H9 (cell line): ENCODE data around the gene MALT1. TPM values are rescaled to one million over a fixed set of nuclear protein-coding genes. Genes with fewer than 3 reads are reported as not detected.

Source experiments
- DNase-seq: peaks from one replicate; pipeline ENCODE4 v3.0.0-alpha.2; 2017
- H2AFZ ChIP-seq: one replicate; pipeline ENCODE4 v1.6.1; 2013; ENCODE audit warnings: mild to moderate bottlenecking, low read length, control low read depth, moderate library complexity
- H2AK5ac ChIP-seq: 2 replicates; pipeline ENCODE4 v1.6.1; 2013; ENCODE audit warnings: low read length, control low read depth, mixed read lengths; ENCODE audit not compliant: insufficient read length
- H2BK120ac ChIP-seq: one replicate; pipeline ENCODE4 v1.6.1; 2013; ENCODE audit warnings: low read depth, mild to moderate bottlenecking, low read length, control low read depth, inconsistent platforms; ENCODE audit not compliant: poor library complexity, severe bottlenecking
- H2BK12ac ChIP-seq: 2 replicates; pipeline ENCODE4 v1.6.1; 2013; ENCODE audit warnings: low read length, control low read depth, mixed read lengths, low read depth; ENCODE audit not compliant: insufficient read length
- H2BK15ac ChIP-seq: 2 replicates; pipeline ENCODE4 v1.6.1; 2013; ENCODE audit warnings: low read depth, low read length, control low read depth
- H2BK20ac ChIP-seq: one replicate; pipeline ENCODE4 v1.6.1; 2013; ENCODE audit warnings: low read depth, mild to moderate bottlenecking, low read length, control low read depth, inconsistent platforms; ENCODE audit not compliant: poor library complexity, severe bottlenecking
- H2BK5ac ChIP-seq: 2 replicates; pipeline ENCODE4 v1.6.1; 2013; ENCODE audit warnings: low read length, control low read depth, mixed read lengths; ENCODE audit not compliant: insufficient read length
- H3K14ac ChIP-seq: 2 replicates; pipeline ENCODE4 v1.6.1; 2013; ENCODE audit warnings: low read length, control low read depth; ENCODE audit not compliant: insufficient read depth
- H3K18ac ChIP-seq: 2 replicates; pipeline ENCODE4 v1.6.1; 2013; ENCODE audit warnings: low read depth, mild to moderate bottlenecking, mixed read lengths, low read length, control low read depth; ENCODE audit not compliant: insufficient read length
- H3K23ac ChIP-seq: 2 replicates; pipeline ENCODE4 v1.6.1; 2013; ENCODE audit warnings: low read length, control low read depth, mixed read lengths, low read depth; ENCODE audit not compliant: insufficient read length
- H3K23me2 ChIP-seq: 2 replicates; pipeline ENCODE4 v1.6.1; 2013; ENCODE audit warnings: low read depth, mild to moderate bottlenecking, mixed read lengths, low read length, control low read depth; ENCODE audit not compliant: insufficient read length, poor library complexity, severe bottlenecking
- H3K27ac ChIP-seq: 2 replicates; pipeline ENCODE4 v1.5.1; 2013; ENCODE audit warnings: low read length, control low read depth, mixed read lengths, low read depth; ENCODE audit not compliant: insufficient read length
- H3K27me3 ChIP-seq: 2 replicates; pipeline ENCODE4 v1.6.1; 2013; ENCODE audit warnings: low read length, control low read depth, inconsistent platforms; ENCODE audit not compliant: insufficient read depth
- H3K4ac ChIP-seq: 2 replicates; pipeline ENCODE4 v1.6.1; 2013; ENCODE audit warnings: low read depth, mild to moderate bottlenecking, control low read depth, inconsistent platforms, low read length, moderate library complexity
- H3K4me1 ChIP-seq: 2 replicates; pipeline ENCODE4 v1.6.1; 2013; ENCODE audit warnings: low read length, control low read depth, inconsistent platforms; ENCODE audit not compliant: insufficient read depth
- H3K4me2 ChIP-seq: 2 replicates; pipeline ENCODE4 v1.6.1; 2013; ENCODE audit warnings: low read length, control low read depth, mixed read lengths; ENCODE audit not compliant: insufficient read length, insufficient read depth
- H3K56ac ChIP-seq: 2 replicates; pipeline ENCODE4 v1.6.1; 2013; ENCODE audit warnings: low read depth, mild to moderate bottlenecking, mixed read lengths, low read length, control low read depth; ENCODE audit not compliant: insufficient read length
- H3K79me1 ChIP-seq: 2 replicates; pipeline ENCODE4 v1.6.1; 2013; ENCODE audit warnings: low read depth, mild to moderate bottlenecking, moderate library complexity, low read length, control low read depth, inconsistent platforms; ENCODE audit not compliant: insufficient read depth, poor library complexity, severe bottlenecking
- H3K79me2 ChIP-seq: 2 replicates; pipeline ENCODE4 v1.6.1; 2013; ENCODE audit warnings: low read length, control low read depth, inconsistent platforms; ENCODE audit not compliant: insufficient read depth
- H3K9ac ChIP-seq: 2 replicates; pipeline ENCODE4 v1.6.1; 2013; ENCODE audit warnings: low read length, control low read depth, mixed read lengths; ENCODE audit not compliant: insufficient read length; ENCODE audit errors: extremely low read depth
- H3K9me3 ChIP-seq: one replicate; pipeline ENCODE4 v1.6.1; 2013; ENCODE audit warnings: low read depth, low read length, inconsistent platforms; ENCODE audit not compliant: control insufficient read depth
- H3T11ph ChIP-seq: one replicate; pipeline ENCODE4 v1.6.1; 2013; ENCODE audit warnings: mild to moderate bottlenecking, low read length, control low read depth, inconsistent platforms
- H4K20me1 ChIP-seq: one replicate; pipeline ENCODE4 v1.6.1; 2013; ENCODE audit not compliant: control insufficient read depth, insufficient read length, insufficient read depth
- H4K5ac ChIP-seq: 2 replicates; pipeline ENCODE4 v1.6.1; 2013; ENCODE audit warnings: low read depth, mild to moderate bottlenecking, mixed read lengths, low read length, control low read depth; ENCODE audit not compliant: insufficient read length
- H4K8ac ChIP-seq: replicated peaks from 2 replicates; pipeline ENCODE4 v1.6.1; 2013; ENCODE audit warnings: low read length, control low read depth, mixed read lengths, low read depth; ENCODE audit not compliant: insufficient read length
- H4K91ac ChIP-seq: 2 replicates; pipeline ENCODE4 v1.6.1; 2013; ENCODE audit warnings: low read depth, mild to moderate bottlenecking, moderate library complexity, mixed read lengths, low read length, control low read depth; ENCODE audit not compliant: insufficient read length
- H3K27ac Mint-ChIP-seq, 3 experiments: 2 replicates in 2 of 3; 3 replicates in 1 of 3; pipeline ENCODE4 v1.8.0; 2020 to 2021; ENCODE audit warnings: mixed read lengths in 3 of 3, mild to moderate bottlenecking in 1 of 3, moderate library complexity in 1 of 3
- H3K27me3 Mint-ChIP-seq: 2 replicates; pipeline ENCODE4 v1.8.0; 2021; ENCODE audit warnings: low read depth, mild to moderate bottlenecking, moderate library complexity, mixed read lengths
- H3K36me3 Mint-ChIP-seq, 3 experiments: 2 replicates in 2 of 3; 3 replicates in 1 of 3; pipeline ENCODE4 v1.8.0; 2020 to 2021; ENCODE audit warnings: low read depth in 3 of 3, mixed read lengths in 3 of 3; ENCODE audit not compliant: insufficient read depth in 1 of 3
- H3K4me1 Mint-ChIP-seq, 2 experiments: 2 replicates each; pipeline ENCODE4 v1.8.0; 2020; ENCODE audit warnings: mixed read lengths in 2 of 2
- H3K4me3 Mint-ChIP-seq, 2 experiments: 2 replicates in 1 of 2; 3 replicates in 1 of 2; pipeline ENCODE4 v1.8.0; 2020 to 2021; ENCODE audit warnings: mild to moderate bottlenecking in 2 of 2, mixed read lengths in 2 of 2, moderate library complexity in 1 of 2
- H3K9me3 Mint-ChIP-seq, 2 experiments: 2 replicates in 1 of 2; 3 replicates in 1 of 2; pipeline ENCODE4 v1.8.0; 2020; ENCODE audit warnings: mild to moderate bottlenecking in 2 of 2, mixed read lengths in 2 of 2, moderate library complexity in 1 of 2
- WGBS: extraction: QIAGEN DNeasy Blood & Tissue Kit; methylation state at CpG from one replicate; pipeline ENCODE4 v1.1.7; 2013; ENCODE audit warnings: missing lambda C conversion rate, low lambda C conversion rate, mixed read lengths; ENCODE audit not compliant: insufficient read length; ENCODE audit errors: extremely low coverage; 5-methylcytosine and 5-hydroxymethylcytosine counted together
- total RNA-seq: library from RNA; stranded (reverse); gene quantifications from 2 replicates; pipeline ENCODE4 v1.2.1, GENCODE V29; 2021
- TF ChIP-seq, protein P1 (sequence below): fragments of 200-600 bp; sonication (generic); conservative IDR thresholded peaks from 3 replicates; pipeline ENCODE4 v1.8.0; 2021; ENCODE audit warnings: antibody characterized with exemption, mild to moderate bottlenecking

MALT1 gene
- total RNA-seq, 1 experiment from 2014 or later, result 18.1 TPM

DNA sequence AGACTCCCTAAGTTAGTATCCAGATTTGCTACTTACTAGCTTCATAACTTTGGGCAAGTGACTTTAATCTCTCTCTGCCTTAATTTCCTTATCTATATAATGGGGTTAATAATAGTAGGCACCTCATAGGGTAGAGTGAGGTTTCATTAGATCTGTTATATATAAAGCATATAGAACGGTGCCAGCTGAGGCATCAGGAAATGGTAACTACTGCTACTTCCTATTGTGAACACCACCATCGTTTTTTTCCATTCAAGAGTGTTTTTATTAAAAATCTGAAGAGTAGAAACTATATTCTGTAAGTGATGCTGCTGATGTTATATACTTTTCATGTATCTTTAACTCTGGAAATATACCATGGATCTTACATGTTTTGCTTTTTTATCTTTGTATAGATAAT, 44.3 kb downstream of the MALT1 start:
- Histone ChIP-seq H2BK120ac (no peak overlapping the region), H3T11ph (no peak overlapping the region), H3K27me3 (no peaks in the 10 kb centered on the region), H3K14ac (no peak overlapping the region), H3K79me2 (no peaks in the 10 kb centered on the region), H3K4me1 (no peaks in the 10 kb centered on the region), H3K56ac (no peak overlapping the region), H4K5ac (no peak overlapping the region), H2BK20ac (no peak overlapping the region), H3K9ac (no peak overlapping the region), H4K91ac (no peak overlapping the region), H2BK12ac (no peak overlapping the region), H4K8ac (no peak overlapping the region), H3K23me2 (no peaks in the 10 kb centered on the region), H3K4me2 (no peak overlapping the region), H2BK15ac (no peak overlapping the region), H2AFZ (no peak overlapping the region), H3K27ac (no peak overlapping the region), H3K4ac (no peak overlapping the region), H3K18ac (no peak overlapping the region), H4K20me1 (no peaks in the 10 kb centered on the region), H3K79me1 (no peaks in the 10 kb centered on the region), H3K23ac (no peak overlapping the region), H2BK5ac (no peak overlapping the region), H3K9me3 (no peaks in the 10 kb centered on the region), H2AK5ac (no peak overlapping the region)
- WGBS, result no CpG with 5 or more reads among the region's 2 CpGs
- H3K36me3 Mint-ChIP-seq, result no peaks in the 10 kb centered on the region
- H3K9me3 Mint-ChIP-seq, result no peaks in the 10 kb centered on the region
- H3K27me3 Mint-ChIP-seq, result no peaks in the 10 kb centered on the region
- no peak overlapping the region for H3K4me3 Mint-ChIP-seq
- peaks cover 0 to 2% of the 10 kb centered on the region in 2 experiments; a peak in 2 of 4 replicates for H3K4me1 Mint-ChIP-seq
- H3K27ac Mint-ChIP-seq, result no peak overlapping the region
- TF ChIP-seq, protein P1, sequence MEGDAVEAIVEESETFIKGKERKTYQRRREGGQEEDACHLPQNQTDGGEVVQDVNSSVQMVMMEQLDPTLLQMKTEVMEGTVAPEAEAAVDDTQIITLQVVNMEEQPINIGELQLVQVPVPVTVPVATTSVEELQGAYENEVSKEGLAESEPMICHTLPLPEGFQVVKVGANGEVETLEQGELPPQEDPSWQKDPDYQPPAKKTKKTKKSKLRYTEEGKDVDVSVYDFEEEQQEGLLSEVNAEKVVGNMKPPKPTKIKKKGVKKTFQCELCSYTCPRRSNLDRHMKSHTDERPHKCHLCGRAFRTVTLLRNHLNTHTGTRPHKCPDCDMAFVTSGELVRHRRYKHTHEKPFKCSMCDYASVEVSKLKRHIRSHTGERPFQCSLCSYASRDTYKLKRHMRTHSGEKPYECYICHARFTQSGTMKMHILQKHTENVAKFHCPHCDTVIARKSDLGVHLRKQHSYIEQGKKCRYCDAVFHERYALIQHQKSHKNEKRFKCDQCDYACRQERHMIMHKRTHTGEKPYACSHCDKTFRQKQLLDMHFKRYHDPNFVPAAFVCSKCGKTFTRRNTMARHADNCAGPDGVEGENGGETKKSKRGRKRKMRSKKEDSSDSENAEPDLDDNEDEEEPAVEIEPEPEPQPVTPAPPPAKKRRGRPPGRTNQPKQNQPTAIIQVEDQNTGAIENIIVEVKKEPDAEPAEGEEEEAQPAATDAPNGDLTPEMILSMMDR, result no peak
- no peak for DNase-seq
